ENCODE data around the gene PCCA. TPM values are rescaled to one million over a fixed set of nuclear protein-coding genes. Genes with fewer than 3 reads are reported as not detected.

The PCCA gene
- total and polyA plus RNA-seq, 2 donors (not counting 1 experiment from before 2014, with no cell fraction given), result 4.8 to 17.4 TPM

- no peaks in the 10 kb centered on the region for H3K36me3 ChIP-seq (replicated peaks in 1 of 2; ENCODE audit: control extremely low read depth in 1 of 2, control insufficient read depth in 1 of 2, extremely low read depth in 1 of 2, insufficient read depth in 2 of 2, low read length in 1 of 2)
- no peak for DNase-seq
- H3K9me3 ChIP-seq (ENCODE audit: control extremely low read depth in 1 of 3, control insufficient read depth in 2 of 3, insufficient read depth in 1 of 3, low read length in 2 of 3), result no peaks in the 10 kb centered on the region
- Mint-ChIP-seq H3K9me3 (ENCODE audit: insufficient read depth) (no peaks in the 10 kb centered on the region), H3K27ac (no peak overlapping the region), H3K4me3 (no peak overlapping the region), H3K4me1 (peaks cover 6% of the 10 kb centered on the region), H3K27me3 (no peaks in the 10 kb centered on the region)
- H3K4me1 ChIP-seq (ENCODE audit: control insufficient read depth in 2 of 2, insufficient read depth in 2 of 2, low read length in 2 of 2), result peaks cover 6 to 7% of the 10 kb centered on the region in 2 donors
- H4K20me1 ChIP-seq (ENCODE audit: control insufficient read depth, insufficient read depth, low read length, poor library complexity, severe bottlenecking), result no peaks in the 10 kb centered on the region
- no peak for ATAC-seq (ENCODE audit: low read depth)
- POLR2A ChIA-PET, result no interaction called here
- H3K9ac ChIP-seq (ENCODE audit: low read length), result no peak overlapping the region
- H3K4me3 ChIP-seq (ENCODE audit: control extremely low read depth in 1 of 5, extremely low read depth in 1 of 5, insufficient read depth in 1 of 5, low read depth in 2 of 5, low read length in 4 of 5), result no peak overlapping the region
- no peaks in the 10 kb centered on the region for H3K79me2 ChIP-seq (ENCODE audit: control insufficient read depth, insufficient read depth, low read length)
- H3K4me2 ChIP-seq (replicated peaks; ENCODE audit: low read depth, low read length, poor library complexity, severe bottlenecking), result no peak overlapping the region
- no peak overlapping the region for H2AFZ ChIP-seq (ENCODE audit: insufficient read depth, low read depth, low read length, poor library complexity, severe bottlenecking)
- H3K27ac ChIP-seq (ENCODE audit: low read length in 2 of 2), result no peak overlapping the region
- intact Hi-C loops (cut with micrococcal nuclease), result loop anchor here (5.0 kb wide), 3 partner anchors 332 to 962 kb away; no protein-coding TSS in a partner anchor
- CTCF ChIA-PET, result interaction anchor here (0.6 to 5.4 kb wide), 14 partner anchors 10 to 965 kb away, joined by 3 to 55 read pairs (median 5); no protein-coding TSS in a partner anchor
- no CpG with 5 or more reads among the region's 4 CpGs for WGBS (ENCODE audit: insufficient coverage)
- TF ChIP-seq CTCF (IDR thresholded peaks at IDR 0.05), result no peak
- no peak for TF ChIP-seq EZH2 (IDR thresholded peaks at IDR 0.05; ENCODE audit: borderline replicate concordance, insufficient read depth, low read depth, low read length, poor library complexity, severe bottlenecking)
- H3K27me3 ChIP-seq (replicated peaks in 1 of 4; ENCODE audit: control extremely low read depth in 1 of 4, control insufficient read depth in 3 of 4, insufficient read depth in 4 of 4, low read length in 3 of 4), result no peaks in the 10 kb centered on the region
Measured at GRCh38 chr13:100234524-100235136, 145.7 kb downstream of the PCCA start.

- H3K36me3 ChIP-seq (replicated peaks in 1 of 2; ENCODE audit: control extremely low read depth in 1 of 2, control insufficient read depth in 1 of 2, extremely low read depth in 1 of 2, insufficient read depth in 2 of 2, low read length in 1 of 2), result no peaks in the 10 kb centered on the region
- CTCF ChIA-PET, result interaction anchor here (0.5 to 5.4 kb wide), 19 partner anchors 11 to 966 kb away, joined by 3 to 55 read pairs (median 5); partner anchors contain the start of gene PCCA
- no peak for ATAC-seq (ENCODE audit: low read depth)
- H3K79me2 ChIP-seq (ENCODE audit: control insufficient read depth, insufficient read depth, low read length), result no peaks in the 10 kb centered on the region
- H3K4me3 ChIP-seq (ENCODE audit: control extremely low read depth in 1 of 5, extremely low read depth in 1 of 5, insufficient read depth in 1 of 5, low read depth in 2 of 5, low read length in 4 of 5), result no peak overlapping the region
- no CpG with 5 or more reads among the region's 5 CpGs for WGBS (ENCODE audit: insufficient coverage)
- H3K4me1 ChIP-seq (ENCODE audit: control insufficient read depth in 2 of 2, insufficient read depth in 2 of 2, low read length in 2 of 2), result peaks cover 6 to 7% of the 10 kb centered on the region in 2 donors
- H3K27me3 ChIP-seq (replicated peaks in 1 of 4; ENCODE audit: control extremely low read depth in 1 of 4, control insufficient read depth in 3 of 4, insufficient read depth in 4 of 4, low read length in 3 of 4), result no peaks in the 10 kb centered on the region
- Mint-ChIP-seq H3K27me3 (no peaks in the 10 kb centered on the region), H3K4me1 (peaks cover 6% of the 10 kb centered on the region), H3K9me3 (ENCODE audit: insufficient read depth) (no peaks in the 10 kb centered on the region), H3K27ac (no peak overlapping the region), H3K4me3 (peak overlapping the region; percentile 23)
- POLR2A ChIA-PET, result no interaction called here
- no peaks in the 10 kb centered on the region for H4K20me1 ChIP-seq (ENCODE audit: control insufficient read depth, insufficient read depth, low read length, poor library complexity, severe bottlenecking)
- peak overlapping the region; percentile 3 for H3K9ac ChIP-seq (ENCODE audit: low read length)
- peak overlapping the region; percentile 45 for H3K4me2 ChIP-seq (replicated peaks; ENCODE audit: low read depth, low read length, poor library complexity, severe bottlenecking)
- peak; percentile 50 for DNase-seq
- no peaks in the 10 kb centered on the region for H3K9me3 ChIP-seq (ENCODE audit: control extremely low read depth in 1 of 3, control insufficient read depth in 2 of 3, insufficient read depth in 1 of 3, low read length in 2 of 3)
- TF ChIP-seq EZH2 (IDR thresholded peaks at IDR 0.05; ENCODE audit: borderline replicate concordance, insufficient read depth, low read depth, low read length, poor library complexity, severe bottlenecking) (no peak), CTCF (IDR thresholded peaks at IDR 0.05) (peak; percentile 67)
- intact Hi-C loops (cut with micrococcal nuclease), result loop anchor here (5.0 kb wide), 3 partner anchors 333 to 963 kb away; no protein-coding TSS in a partner anchor
- no peak overlapping the region for H3K27ac ChIP-seq (ENCODE audit: low read length in 2 of 2)
- H2AFZ ChIP-seq (ENCODE audit: insufficient read depth, low read depth, low read length, poor library complexity, severe bottlenecking), result no peak overlapping the region
Measured at GRCh38 chr13:100235311-100235901, 146.5 kb downstream of the PCCA start.
